DND-41 (cell line): Measurements from ENCODE around the gene TIMM44.

ENCODE experiments used
- CTCF ChIP-seq: IDR thresholded peaks from 2 replicates; pipeline ENCODE4 v1.5.1; 2012; ENCODE audit warnings: borderline replicate concordance, low read length, moderate library complexity, mild to moderate bottlenecking; ENCODE audit not compliant: poor library complexity, severe bottlenecking; ENCODE audit errors: extremely low read depth
- EZH2 ChIP-seq: IDR thresholded peaks from 3 replicates; pipeline ENCODE4 v1.6.1; 2012; ENCODE audit warnings: borderline replicate concordance, low read depth, mild to moderate bottlenecking, moderate library complexity, low read length, inconsistent platforms; ENCODE audit not compliant: severe bottlenecking

- no peak for TF ChIP-seq CTCF
- no peak for TF ChIP-seq EZH2
Observed at GRCh38 chr19:7916955-7917266, 26.6 kb downstream of the TIMM44 start.
